Panc1 (cell line): Measurements from ENCODE around the gene TBC1D10B. TPM values are rescaled to one million over a fixed set of nuclear protein-coding genes. Genes with fewer than 3 reads are reported as not detected.

Experiments
- ATAC-seq: fragments of 200-7000 bp; cut with Tn5 transposase; 2 replicates; pipeline ENCODE4 v1.9.1; 2020; ENCODE audit warnings: mild to moderate bottlenecking, moderate library complexity
- BruUV-seq: library from RNA; stranded (reverse); fragments of 400-500 nt; replicated peaks from 2 replicates; lab custom pipeline; 2021; lab: Mats Ljungman, UMichigan
- CTCF ChIA-PET: fragments of 300-600 bp; sonication (Branson Sonifier 250); formaldehyde crosslinking; loops from one replicate; lab custom pipeline; 2022; ENCODE audit warnings: antibody characterized with exemption; lab: Charles Lee
- POLR2A ChIA-PET: fragments of 300-600 bp; sonication (Branson Sonifier 250); formaldehyde crosslinking; loops from one replicate; lab custom pipeline; 2022; ENCODE audit warnings: antibody characterized with exemption; lab: Charles Lee
- DNase-seq: peaks from one replicate; pipeline ENCODE4 v3.0.0-alpha.2; 2010; ENCODE audit warnings: low read depth, low spot score
- H3K27ac ChIP-seq: 2 replicates; pipeline ENCODE4 v1.5.1; 2011; ENCODE audit warnings: mild to moderate bottlenecking, low read length, inconsistent platforms
- H3K27me3 ChIP-seq: fragments of 200-500 bp; sonication (Bioruptor generic); 2 replicates; pipeline ENCODE4 v1.6.0; 2014; ENCODE audit warnings: low read length, inconsistent platforms; ENCODE audit not compliant: control insufficient read depth, insufficient read depth
- H3K36me3 ChIP-seq: fragments of 200-500 bp; sonication (Bioruptor generic); 2 replicates; pipeline ENCODE4 v1.5.1; 2014; ENCODE audit warnings: inconsistent platforms, mild to moderate bottlenecking, low read length, moderate library complexity; ENCODE audit not compliant: control insufficient read depth, insufficient read depth
- H3K4me1 ChIP-seq: 2 replicates; pipeline ENCODE4 v1.5.1; 2011; ENCODE audit warnings: inconsistent platforms, mild to moderate bottlenecking, low read length, moderate library complexity; ENCODE audit not compliant: control insufficient read depth, insufficient read depth
- H3K4me3 ChIP-seq, 2 experiments: 2 replicates each; pipeline ENCODE4 v1.5.1; 2011 to 2012; ENCODE audit warnings: low read depth in 2 of 2, low read length in 2 of 2, mild to moderate bottlenecking in 2 of 2, inconsistent platforms in 1 of 2, moderate library complexity in 1 of 2
- H3K9me3 ChIP-seq: fragments of 200-500 bp; sonication (Bioruptor generic); 2 replicates; pipeline ENCODE4 v1.5.1; 2014; ENCODE audit warnings: low read depth, mild to moderate bottlenecking, inconsistent platforms, low read length, moderate library complexity; ENCODE audit not compliant: control insufficient read depth, insufficient read depth
- POLR2AphosphoS5 ChIP-seq: IDR thresholded peaks from 2 replicates; pipeline ENCODE4 v1.6.1; 2012; ENCODE audit warnings: mild to moderate bottlenecking, low read depth, low read length, moderate library complexity
- REST ChIP-seq, 2 experiments: IDR thresholded peaks; 2 replicates each; pipeline ENCODE4 v1.6.1; 2011 to 2012; ENCODE audit warnings: low read depth in 2 of 2, control low read depth in 1 of 2, low read length in 1 of 2, mild to moderate bottlenecking in 1 of 2, moderate library complexity in 1 of 2; ENCODE audit not compliant: insufficient read depth in 1 of 2
- SIN3A ChIP-seq: IDR thresholded peaks from 2 replicates; pipeline ENCODE4 v1.6.1; 2012; ENCODE audit warnings: low read depth, mild to moderate bottlenecking, low read length, moderate library complexity, borderline replicate concordance; ENCODE audit not compliant: insufficient read depth
- TCF7L2 ChIP-seq: IDR thresholded peaks from 2 replicates; pipeline ENCODE4 v1.6.1; 2011; ENCODE audit warnings: mild to moderate bottlenecking, low read depth, low read length, inconsistent platforms
- in situ Hi-C: cut with HindIII; loops from 2 replicates; pipeline ENCODE4 v1.10.0; 2016; ENCODE audit warnings: low sequenced_read_pairs, low pct_unique_long_range_greater_than_20kb
- intact Hi-C: fragments of 100-400 bp; cut with micrococcal nuclease; formaldehyde crosslinking; loops from one replicate; pipeline ENCODE4 v1.10.0; 2022; ENCODE audit not compliant: unreplicated experiment
- total RNA-seq: library from RNA; stranded (reverse); gene quantifications from one replicate; pipeline ENCODE4 v1.2.1, GENCODE V29; 2021; ENCODE audit not compliant: unreplicated experiment
- TF ChIP-seq, protein P1 (sequence below): fragments of 450-650 bp; IDR thresholded peaks from 2 replicates; pipeline ENCODE4 v1.5.1; 2017; ENCODE audit warnings: mild to moderate bottlenecking

TBC1D10B gene
- total RNA-seq, 1 experiment from 2014 or later, result 52.6 TPM

DNA sequence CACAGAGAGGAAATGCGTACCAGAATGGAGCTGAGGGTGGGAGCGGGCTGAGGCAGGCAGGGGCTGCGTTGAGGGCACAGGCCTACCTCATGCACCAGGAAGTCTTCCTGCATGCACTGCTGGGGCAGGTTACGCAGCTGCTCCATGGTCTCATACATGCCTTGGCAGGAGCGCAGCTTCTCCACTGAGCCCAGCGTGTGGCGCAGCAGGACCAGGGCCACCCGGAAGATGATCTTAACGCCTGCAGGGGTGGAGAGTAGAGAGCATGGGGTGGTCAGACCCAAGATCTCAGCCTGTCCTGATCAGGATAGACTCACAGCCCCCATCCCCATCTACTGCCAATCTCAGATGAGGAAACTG, 11.7 kb downstream of the TBC1D10B start:
- Histone ChIP-seq H3K9me3 (no peaks in the 10 kb centered on the region), H3K27me3 (no peaks in the 10 kb centered on the region), H3K27ac (no peak overlapping the region), H3K4me1 (peaks cover 28% of the 10 kb centered on the region), H3K4me3 (no peak overlapping the region), H3K36me3 (no peaks in the 10 kb centered on the region; the same call in 1 of the 2 replicates)
- ATAC-seq, result no peak
- in situ Hi-C loops, result no loop called here
- no TSS peak for BruUV-seq
- intact Hi-C loops, result no loop called here
- no peak for DNase-seq
- CTCF ChIA-PET, result interaction anchor here (1.1 kb wide), 1 partner anchor 51 kb away, joined by 3 read pairs; no protein-coding TSS in a partner anchor
- POLR2A ChIA-PET, result no interaction called here
- TF ChIP-seq SIN3A (no peak), POLR2AphosphoS5 (no peak), REST (IDR thresholded peaks at IDR 0.05; ENCODE audit: insufficient read depth in 1 of 2, low read depth in 2 of 2, low read length in 1 of 2) (no peak), TCF7L2 (no peak)
- TF ChIP-seq, protein P1, sequence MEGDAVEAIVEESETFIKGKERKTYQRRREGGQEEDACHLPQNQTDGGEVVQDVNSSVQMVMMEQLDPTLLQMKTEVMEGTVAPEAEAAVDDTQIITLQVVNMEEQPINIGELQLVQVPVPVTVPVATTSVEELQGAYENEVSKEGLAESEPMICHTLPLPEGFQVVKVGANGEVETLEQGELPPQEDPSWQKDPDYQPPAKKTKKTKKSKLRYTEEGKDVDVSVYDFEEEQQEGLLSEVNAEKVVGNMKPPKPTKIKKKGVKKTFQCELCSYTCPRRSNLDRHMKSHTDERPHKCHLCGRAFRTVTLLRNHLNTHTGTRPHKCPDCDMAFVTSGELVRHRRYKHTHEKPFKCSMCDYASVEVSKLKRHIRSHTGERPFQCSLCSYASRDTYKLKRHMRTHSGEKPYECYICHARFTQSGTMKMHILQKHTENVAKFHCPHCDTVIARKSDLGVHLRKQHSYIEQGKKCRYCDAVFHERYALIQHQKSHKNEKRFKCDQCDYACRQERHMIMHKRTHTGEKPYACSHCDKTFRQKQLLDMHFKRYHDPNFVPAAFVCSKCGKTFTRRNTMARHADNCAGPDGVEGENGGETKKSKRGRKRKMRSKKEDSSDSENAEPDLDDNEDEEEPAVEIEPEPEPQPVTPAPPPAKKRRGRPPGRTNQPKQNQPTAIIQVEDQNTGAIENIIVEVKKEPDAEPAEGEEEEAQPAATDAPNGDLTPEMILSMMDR, result no peak

- no peaks in the 10 kb centered on the region for H3K9me3 ChIP-seq
- POLR2A ChIA-PET, result no interaction called here
These were observed 12.3 kb downstream of the TBC1D10B start for GRCh38 chr16:30357715-30358576.

More at GRCh38 chr16:30357715-30358576, 12.3 kb downstream of the TBC1D10B start:
- Histone ChIP-seq H3K27me3 (no peaks in the 10 kb centered on the region), H3K4me3 (no peak overlapping the region), H3K4me1 (peaks cover 33% of the 10 kb centered on the region), H3K36me3 (no peaks in the 10 kb centered on the region; the same call in 1 of the 2 replicates), H3K27ac (no peak overlapping the region)
- in situ Hi-C loops, result no loop called here
- DNase-seq (no peak), ATAC-seq (no peak)
- CTCF ChIA-PET, result no interaction called here
- intact Hi-C loops, result no loop called here
- BruUV-seq, result no TSS peak
- TF ChIP-seq REST (IDR thresholded peaks at IDR 0.05; ENCODE audit: insufficient read depth in 1 of 2, low read depth in 2 of 2, low read length in 1 of 2), result no peak
